DMS153 treated with DMSO at 0.1 percent for 48 hours (cell line): ENCODE data around the gene SHPK.

ENCODE experiments used
- DNase-seq: peaks from one replicate; lab custom pipeline; 2025; ENCODE audit not compliant: unreplicated experiment; lab: John Stamatoyannopoulos, UW

The SHPK gene

GRCh38 chr17:3635474-3636153 lies 436 bp downstream of the SHPK start:
- DNase-seq = no peak

DNA sequence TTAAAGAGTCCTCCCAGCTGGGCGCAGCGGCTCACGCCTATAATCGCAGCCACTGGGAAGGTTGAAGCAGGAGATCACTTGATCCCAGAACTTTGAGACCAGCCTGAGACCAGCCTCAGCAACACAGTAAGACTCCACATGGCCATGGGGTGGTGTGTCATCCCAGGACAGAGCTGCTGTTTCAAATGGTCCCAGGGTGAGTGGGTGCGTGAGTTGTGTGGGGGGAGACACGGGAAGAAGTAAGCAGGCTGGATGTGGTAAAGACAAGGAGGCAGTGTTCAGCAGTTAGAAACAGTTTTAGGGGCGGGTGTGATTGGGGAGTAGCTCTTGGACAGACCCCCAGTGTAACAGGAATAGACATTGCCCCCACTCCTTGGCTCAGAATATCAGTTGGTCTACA lies 3.8 kb downstream of the SHPK start:
- DNase-seq = no peak

- no peak for DNase-seq
Measured at GRCh38 chr17:3630781-3631180, 5.3 kb downstream of the SHPK start.

- DNase-seq = no peak
Measured at GRCh38 chr17:3627769-3628167, 8.3 kb downstream of the SHPK start.

- DNase-seq = no peak
Measured at GRCh38 chr17:3626831-3627768, 8.9 kb downstream of the SHPK start.

DNA sequence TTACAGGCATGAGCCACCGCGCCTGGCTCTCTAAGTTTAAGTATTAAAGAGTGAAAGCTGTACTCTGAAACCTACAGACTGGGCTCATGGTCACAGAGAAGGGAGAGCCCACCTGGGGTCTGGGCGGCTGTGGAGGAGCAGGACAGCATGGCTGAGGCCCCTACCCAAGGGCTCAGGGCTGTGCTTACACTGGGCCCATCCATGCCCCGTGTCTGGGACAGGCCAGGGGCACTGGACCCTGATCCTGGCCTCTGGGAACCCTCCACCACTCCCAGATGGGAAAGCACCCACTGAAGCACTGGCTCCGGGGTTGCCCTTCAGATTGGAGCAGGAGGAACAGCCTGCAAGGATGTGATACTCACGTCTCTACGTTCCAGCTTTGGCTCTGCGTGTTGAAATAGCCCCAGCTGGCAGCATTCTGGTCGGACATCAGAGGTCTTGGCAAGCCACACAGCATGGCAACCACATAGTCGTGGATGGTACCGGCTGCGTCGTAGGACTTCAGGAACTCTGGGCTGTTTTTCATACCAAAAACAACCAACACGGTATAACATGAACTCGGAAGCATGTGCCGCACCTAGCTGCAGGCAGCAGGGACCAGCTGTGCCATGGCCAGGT lies 13.0 kb downstream of the SHPK start:
- DNase-seq = no peak

DNA sequence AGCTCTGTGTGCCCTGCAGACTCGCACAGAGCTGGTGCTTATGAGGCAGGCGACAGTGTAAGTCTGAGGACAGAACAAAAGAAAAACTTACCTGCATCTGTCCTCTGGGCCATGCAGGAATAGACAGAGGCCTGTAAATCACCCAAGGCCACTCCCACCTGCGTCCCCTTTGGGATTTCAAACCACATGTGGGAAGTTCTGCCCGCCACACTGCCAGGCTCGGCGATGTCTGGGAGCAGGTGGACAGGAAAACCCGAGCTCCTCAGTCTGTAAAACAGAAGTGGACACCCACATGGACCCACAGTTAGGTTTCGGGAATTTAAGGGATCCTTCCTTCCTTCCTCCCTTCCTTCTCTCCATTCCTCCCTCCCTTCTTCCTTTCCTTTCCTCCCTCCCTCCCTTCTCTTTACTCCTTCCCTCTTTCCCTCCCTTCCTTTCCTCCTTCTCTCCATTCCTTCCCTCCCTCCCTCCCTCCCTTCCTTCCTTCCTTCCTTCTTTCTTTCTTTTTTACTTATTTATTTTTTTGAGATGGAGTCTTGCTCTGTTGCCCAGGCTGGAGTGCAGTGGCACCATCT lies 14.8 kb downstream of the SHPK start:
- DNase-seq = no peak

DNA sequence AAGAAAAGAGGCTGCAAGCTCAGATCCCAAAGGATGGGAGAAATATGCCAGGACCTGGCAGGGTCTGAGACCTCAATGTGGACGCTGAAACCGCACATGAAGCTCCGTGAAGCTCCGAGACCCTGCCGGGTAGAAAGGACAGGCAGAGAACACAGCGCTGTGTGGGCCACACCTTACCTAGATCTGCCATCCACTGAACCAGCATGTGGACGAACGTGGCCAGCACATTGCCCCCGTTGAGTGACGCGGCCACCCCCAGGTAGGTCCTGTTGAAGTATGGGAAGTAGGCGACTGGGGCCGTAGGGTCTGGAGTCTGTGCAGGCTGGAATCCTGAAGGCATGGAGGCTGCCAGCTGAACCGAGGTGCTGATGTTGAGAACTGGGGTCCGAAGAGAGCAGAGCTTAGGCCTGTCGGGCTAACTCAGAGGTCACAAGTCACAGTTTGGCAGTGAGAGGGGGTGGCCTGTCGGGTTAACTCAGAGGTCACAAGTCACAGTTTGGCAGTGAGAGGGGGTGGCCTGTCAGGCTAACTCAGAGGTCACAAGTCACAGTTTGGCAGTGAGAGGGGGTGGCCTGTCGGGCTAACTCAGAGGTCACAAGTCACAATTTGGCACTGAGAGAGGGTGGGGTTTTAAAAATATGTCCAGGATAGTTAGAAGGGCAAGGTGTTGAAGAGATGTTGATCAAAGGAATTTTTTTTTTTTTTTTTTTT lies 20.7 kb downstream of the SHPK start:
- no peak for DNase-seq

GRCh38 chr17:3613124-3613523 lies 22.9 kb downstream of the SHPK start:
- DNase-seq = no peak

GRCh38 chr17:3610523-3610922 lies 25.5 kb downstream of the SHPK start:
- DNase-seq = no peak

- no peak for DNase-seq
Measured at GRCh38 chr17:3609689-3610088, 26.4 kb downstream of the SHPK start.

GRCh38 chr17:3603870-3604259 lies 32.2 kb downstream of the SHPK start:
- DNase-seq = no peak

- DNase-seq = no peak
Measured at GRCh38 chr17:3603119-3603869, 32.8 kb downstream of the SHPK start.

DNA sequence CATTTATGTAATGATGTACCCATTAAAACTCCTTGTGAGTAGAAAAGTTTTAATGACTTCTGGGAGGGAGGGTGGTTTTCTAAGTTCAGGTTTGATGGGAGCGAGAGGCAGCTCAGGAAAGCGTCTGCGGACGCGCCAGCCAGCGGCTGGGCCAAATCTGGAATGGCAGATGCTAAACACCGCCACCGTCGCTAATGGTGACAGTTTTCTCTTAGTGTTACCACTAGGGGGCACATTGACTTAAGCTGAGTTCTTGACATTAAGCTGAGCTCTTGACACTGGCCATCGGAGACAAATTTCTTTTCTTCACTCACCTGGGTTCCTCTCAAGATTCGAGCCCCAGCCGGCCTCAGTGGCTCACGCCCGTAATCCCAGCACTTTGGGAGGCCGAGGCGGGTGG lies 33.6 kb downstream of the SHPK start:
- no peak for DNase-seq

- DNase-seq = no peak
Measured at GRCh38 chr17:3600529-3601205, 35.4 kb downstream of the SHPK start.

- DNase-seq = no peak
Measured at GRCh38 chr17:3598078-3598477, 38.0 kb downstream of the SHPK start.

DNA sequence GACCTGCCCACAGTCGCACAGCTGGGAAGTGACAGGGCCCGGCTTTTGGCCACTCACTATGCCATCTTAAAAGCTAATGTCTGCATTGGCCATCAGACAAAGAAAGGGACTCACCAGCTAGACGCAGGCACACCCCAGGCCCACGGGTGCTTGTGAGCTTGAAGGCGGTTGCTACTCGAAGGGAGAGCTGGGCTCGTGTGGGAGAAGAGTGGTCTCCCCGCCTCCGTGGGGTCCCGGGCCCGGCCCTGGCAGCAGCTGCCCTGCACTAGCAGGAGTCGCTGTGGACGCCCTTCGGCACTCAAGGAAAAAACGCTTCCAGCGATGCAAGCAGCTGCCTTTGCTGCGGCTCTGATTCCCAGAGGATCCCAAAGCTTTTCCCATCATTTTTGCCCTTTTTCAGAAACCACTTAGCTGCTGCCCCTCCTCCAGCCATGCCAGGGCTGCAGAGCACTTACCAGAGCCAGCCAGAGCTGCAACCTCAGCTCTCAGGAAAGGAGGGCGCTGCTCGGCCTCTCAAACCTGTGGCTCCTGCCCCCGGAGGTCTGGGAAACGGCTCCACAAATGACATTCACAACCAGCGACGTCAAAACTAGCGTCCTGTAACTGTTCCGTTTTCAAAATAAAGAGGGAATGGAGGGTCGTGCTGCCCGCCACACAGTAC lies 39.1 kb downstream of the SHPK start:
- DNase-seq = no peak

GRCh38 chr17:3594976-3595375 lies 41.1 kb downstream of the SHPK start:
- no peak for DNase-seq
